GM18873 (cell line): Measurements from ENCODE around the gene ZNF444.
"Not testable (repeated sequence)": the region's sequence is repeated elsewhere in the genome, so short reads cannot be mapped to it uniquely, and the experiment has no call there.

Source experiments
- ATAC-seq: cut with Tn5 transposase; IDR thresholded peaks from one replicate; pipeline ENCODE4 v1.9.1; 2021; ENCODE audit warnings: mild to moderate bottlenecking, moderate library complexity, moderate number of reproducible peaks; ENCODE audit not compliant: unreplicated experiment, low FRiP score

Gene ZNF444

GRCh38 chr19:56174550-56174949, 33.5 kb downstream of the ZNF444 start:
- no peak for ATAC-seq

DNA sequence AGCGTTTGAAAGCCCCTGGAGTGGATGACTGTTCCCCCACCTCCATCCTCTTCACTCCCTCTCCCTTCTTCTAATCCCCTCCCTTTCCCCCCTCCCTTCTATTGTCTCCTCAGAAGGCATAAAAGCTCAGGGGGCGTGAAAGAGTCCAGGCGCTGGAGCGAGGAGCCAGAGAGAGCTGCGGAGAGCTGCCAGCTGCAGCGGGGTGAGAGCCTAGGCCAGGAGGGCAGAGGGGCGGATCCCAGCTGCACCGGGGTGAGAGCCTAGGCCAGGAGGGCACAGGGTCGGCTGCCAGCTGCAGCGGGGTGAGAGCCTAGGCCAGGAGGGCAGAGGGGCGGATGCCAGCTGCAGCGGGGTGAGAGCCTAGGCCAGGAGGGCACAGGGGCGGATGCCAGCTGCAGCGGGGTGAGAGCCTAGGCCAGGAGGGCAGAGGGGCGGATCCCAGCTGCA, 34.8 kb downstream of the ZNF444 start, which contains the start of gene GALP:
TSS of gene GALP (plus strand) at position 148 of the 447 bp plus-strand sequence. CDS start 1,101 bp downstream, outside the sequence.
- not testable (repeated sequence) for ATAC-seq

- not testable (repeated sequence) for ATAC-seq
Observed at GRCh38 chr19:56176310-56176709, 35.2 kb downstream of the ZNF444 start.

DNA sequence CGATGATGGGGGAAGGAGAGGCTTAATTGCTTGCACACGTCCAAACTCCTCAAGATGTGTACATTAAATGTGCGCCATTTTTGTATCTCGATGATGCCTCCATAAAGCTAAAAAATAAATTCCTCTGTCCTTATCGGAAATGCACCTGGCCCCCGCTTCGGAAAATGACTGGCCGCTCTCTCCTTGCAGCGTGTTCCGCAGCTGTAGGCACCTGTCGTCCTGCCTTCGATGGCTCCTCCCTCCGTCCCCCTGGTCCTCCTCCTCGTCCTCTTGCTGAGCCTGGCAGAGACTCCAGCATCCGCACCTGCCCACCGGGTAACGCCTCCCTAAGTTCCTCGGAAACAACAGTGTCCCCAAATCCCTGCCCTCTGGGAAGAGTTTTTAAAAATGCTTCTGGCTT, 35.8 kb downstream of the ZNF444 start:
- no peak for ATAC-seq

DNA sequence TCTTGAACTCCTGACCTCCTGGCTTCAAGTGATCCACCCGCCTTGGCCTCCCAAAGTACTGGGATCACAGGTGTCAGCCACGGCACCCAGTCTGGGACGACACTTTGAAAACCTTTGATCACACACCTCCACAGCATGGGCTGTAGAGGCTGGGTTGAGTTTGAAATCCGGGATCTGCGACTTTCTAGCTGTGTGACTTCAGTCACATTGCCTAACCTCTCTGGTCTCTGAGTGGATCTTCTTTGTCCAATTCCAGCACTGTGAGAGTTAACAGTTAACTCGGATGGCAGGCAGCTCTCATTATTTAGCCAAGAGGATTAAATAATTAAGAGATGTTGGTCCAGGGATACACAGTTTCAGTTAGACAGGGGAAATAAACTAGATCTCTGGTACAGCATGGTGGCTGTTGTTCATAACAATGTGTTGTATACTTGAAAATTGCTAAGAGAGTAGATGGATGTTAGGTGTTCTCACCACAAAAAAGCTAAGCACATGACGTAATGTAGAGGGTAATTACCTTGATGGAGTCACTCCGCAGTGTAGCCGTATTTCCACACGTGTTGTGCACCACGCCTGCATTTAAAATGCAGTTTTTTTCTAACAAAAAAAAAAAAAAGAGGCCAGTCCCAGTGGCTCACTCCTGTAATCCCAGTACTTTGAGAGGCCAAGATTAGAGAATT, 36.6 kb downstream of the ZNF444 start:
- no peak for ATAC-seq

GRCh38 chr19:56189785-56190184, 48.7 kb downstream of the ZNF444 start:
- ATAC-seq = no peak

GRCh38 chr19:56191115-56191514, 50.0 kb downstream of the ZNF444 start:
- no peak for ATAC-seq

GRCh38 chr19:56191711-56192110, 50.6 kb downstream of the ZNF444 start:
- no peak for ATAC-seq

DNA sequence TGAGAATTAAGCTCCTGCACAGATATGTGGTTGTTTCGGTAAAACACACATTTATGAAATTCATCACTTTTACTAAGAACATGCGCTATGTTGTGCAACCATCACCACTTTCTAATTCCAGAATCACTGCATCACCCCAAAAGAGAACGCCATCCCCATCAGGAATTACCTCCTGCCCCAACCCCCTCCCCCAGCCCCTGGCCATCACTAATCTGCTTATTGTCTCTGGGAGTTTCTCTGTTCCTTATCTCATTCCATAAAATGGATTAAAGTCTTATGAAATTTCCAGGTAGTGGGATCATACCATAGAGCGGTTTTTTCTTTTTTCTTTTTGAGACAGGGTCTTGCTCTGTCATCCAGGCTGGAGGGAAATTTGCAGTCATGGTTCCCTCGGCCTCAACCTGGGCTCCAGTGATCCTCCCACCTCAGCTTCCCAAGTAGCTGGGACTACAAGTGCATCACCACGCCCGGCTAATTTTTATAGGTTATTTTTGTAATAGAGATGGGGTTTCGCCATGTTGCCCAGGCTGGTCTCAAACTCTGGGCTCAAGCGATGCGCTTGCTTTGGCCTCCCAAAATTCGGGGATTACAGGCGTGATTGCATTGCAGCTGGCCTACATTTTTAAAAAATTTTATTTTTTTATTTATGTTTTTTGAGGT, 53.0 kb downstream of the ZNF444 start:
- ATAC-seq = no peak

GRCh38 chr19:56197646-56198045, 56.6 kb downstream of the ZNF444 start, which contains the start of gene ZSCAN5B:
ZSCAN5B (minus strand) TSS chr19:56197783; CDS start chr19:56193052, 4,731 bp downstream.
- not testable (repeated sequence) for ATAC-seq

DNA sequence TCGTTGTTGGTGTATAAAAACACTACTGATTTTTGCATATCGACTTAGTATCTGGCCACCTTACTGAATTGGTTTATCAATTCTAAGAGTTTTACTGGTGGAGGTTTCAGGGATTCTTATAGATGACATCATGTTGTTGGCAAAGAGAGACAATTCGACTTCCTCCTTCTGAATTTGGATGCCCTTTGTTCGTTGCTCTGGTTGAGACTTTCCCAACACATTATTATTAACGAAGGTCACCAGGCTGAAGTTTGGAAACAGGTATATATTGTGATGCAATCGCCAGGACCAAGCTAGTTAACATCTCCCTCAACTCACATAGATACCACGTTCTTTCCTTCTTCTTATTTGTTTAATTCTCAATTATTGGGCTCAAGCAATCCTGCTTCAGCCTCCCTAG, 58.6 kb downstream of the ZNF444 start:
- ATAC-seq = no peak

DNA sequence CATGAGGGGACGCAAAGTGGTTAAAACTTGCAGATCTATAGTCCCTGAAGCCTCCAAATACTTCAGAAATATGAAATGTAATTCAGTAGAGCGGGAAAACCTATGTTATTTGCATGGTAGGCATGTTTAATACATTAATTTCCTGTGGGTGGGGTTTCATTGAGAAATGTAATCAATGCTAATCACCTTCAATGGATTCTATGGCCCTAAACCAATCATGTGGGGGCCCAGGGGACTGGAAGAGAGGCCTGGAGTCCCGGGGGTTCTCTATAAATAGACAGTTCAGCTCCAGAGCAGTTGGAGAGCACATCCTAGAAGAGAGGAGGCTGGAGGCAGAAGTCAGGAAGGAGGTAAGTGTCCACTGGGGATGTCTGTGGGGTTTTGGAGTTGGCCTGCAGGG, 60.9 kb downstream of the ZNF444 start, which contains the start of gene ZSCAN5C:
TSS of gene ZSCAN5C (plus strand) at position 301 of the 400 bp plus-strand sequence. CDS start 3,641 bp downstream, outside the sequence.
- ATAC-seq = no peak

DNA sequence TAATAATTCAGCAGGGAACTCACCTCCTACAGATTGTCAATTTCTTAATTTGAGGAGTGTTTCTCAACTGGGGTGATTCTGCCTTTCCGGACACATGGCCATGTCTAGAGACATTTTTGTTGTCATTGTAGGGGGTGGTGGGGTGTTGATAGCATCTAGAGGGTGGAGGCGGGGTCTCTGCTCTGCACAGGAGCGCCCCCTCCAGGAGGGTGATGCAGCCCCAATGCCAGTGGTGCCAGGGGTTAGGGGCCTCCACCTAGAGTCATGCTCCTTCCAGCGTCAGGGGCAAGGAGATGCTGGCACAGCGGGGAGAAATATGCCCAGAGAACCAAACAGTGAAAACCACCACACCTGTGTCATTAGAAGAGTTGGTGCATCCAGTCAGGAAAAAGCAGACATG, 66.5 kb downstream of the ZNF444 start:
- not testable (repeated sequence) for ATAC-seq

GRCh38 chr19:56209091-56209490, 68.0 kb downstream of the ZNF444 start:
- no peak for ATAC-seq

DNA sequence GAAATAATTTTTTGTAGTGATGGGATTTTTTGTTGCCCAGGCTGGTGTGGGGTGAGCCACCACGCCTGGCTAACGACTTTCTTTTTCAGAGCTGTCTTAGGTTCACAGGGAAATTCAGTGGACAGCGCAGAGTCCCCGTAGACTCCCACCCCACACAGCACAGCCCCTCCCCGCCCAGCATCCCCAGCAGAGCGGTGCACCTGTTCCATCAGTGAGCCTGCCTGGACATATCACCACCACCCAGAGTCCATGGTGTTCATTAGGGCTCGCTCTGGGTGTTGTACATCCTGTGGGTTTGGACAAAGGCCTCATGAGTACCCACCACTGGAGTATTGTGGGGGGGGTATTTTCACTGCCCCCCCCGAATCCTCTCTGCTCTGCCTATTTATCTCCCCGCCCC, 68.9 kb downstream of the ZNF444 start:
- not testable (repeated sequence) for ATAC-seq
